ENCODE measurements around the gene MIEF1.

Gene MIEF1

DNA sequence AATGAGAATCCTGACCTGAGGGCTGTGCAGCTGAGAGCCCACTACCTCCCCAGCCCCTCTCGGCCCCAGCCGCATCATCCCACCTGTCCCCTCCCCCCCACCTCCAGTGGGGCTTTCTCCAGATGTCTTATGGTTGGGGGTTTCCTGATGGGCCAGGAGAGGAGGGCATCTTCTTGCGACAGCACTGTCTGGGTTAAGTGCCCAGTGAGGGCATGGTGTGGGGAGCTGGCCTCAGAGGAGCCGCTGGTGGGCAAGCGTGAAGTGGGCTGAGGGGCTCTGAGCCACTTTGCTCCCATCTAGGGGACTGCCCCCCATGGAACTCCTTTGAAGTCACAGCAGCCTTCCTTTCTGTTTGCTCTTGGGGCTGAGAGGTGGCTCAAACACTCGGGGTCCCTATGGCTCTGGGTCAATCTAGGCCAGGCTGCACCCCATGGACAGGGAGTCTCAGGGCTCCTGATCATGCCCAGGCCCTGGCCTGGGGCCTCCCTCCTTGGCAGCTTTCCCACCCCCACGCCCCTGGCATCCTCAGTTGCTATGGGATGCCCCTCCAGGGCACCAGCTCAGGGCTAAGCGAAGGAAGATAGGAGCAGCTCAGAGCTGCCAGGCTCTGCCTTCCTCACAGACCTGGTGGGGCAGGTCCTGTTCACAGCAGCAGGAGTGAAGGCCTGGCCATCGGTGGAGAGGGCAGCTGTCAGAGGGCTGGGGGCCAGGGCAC, 11.0 kb upstream of the MIEF1 start:
- H3K36me3 ChIP-seq (ENCODE audit: insufficient read depth, low read length) = no peaks in the 10 kb centered on the region
- H3K9ac ChIP-seq (ENCODE audit: low read depth, low read length) = no peak overlapping the region
- no peaks in the 10 kb centered on the region for H3K9me3 ChIP-seq (ENCODE audit: control insufficient read depth, insufficient read depth, low read length)
- no peaks in the 10 kb centered on the region; the same call in 1 of the 2 replicates for H3K4me1 ChIP-seq (ENCODE audit: insufficient read depth, low read length)

DNA sequence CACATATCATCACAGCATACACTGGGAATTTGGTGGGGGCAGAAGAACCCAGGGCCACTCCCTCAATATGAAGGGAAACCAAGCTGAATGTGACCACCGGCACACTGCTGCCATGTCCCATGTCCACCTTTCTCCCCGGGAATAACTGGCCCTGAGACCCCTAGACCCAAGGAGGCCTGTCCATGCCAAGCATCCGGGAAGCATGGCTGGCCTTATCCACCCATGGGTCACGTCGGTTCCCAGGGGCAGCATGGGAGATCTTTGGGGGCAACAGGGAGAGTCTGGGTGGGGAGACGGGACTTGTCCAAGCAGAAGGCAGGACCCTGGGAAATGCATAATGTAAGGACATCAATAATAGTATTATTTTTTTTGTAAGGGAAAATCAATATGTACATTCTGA, 10.4 kb upstream of the MIEF1 start:
- Histone ChIP-seq H3K9me3 (ENCODE audit: control insufficient read depth, insufficient read depth, low read length) (no peaks in the 10 kb centered on the region), H3K36me3 (ENCODE audit: insufficient read depth, low read length) (no peaks in the 10 kb centered on the region), H3K9ac (ENCODE audit: low read depth, low read length) (no peak overlapping the region), H3K4me1 (ENCODE audit: insufficient read depth, low read length) (no peaks in the 10 kb centered on the region; the same call in 1 of the 2 replicates)

DNA sequence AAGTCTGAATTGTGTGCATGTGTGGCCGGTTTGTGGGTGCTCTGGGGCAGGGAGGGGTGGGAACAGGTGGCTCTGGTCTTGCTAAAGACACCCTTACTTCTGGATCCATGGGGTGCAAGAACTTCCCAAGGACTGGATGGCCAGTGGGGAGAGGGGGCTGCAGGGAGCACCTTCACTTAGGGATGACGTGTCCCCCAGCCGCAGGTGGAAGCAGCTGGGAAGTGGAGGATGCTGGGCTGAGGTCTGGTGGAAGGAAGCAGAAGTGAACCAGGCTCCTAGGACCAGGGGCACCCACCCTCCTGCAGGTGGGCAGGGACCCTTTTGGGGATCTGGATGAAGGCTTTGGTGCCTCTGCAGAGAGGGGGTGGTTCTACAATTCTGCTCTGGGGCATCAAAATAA, 9.9 kb upstream of the MIEF1 start:
- H3K9ac ChIP-seq (ENCODE audit: low read depth, low read length) = no peak overlapping the region
- H3K9me3 ChIP-seq (ENCODE audit: control insufficient read depth, insufficient read depth, low read length) = no peaks in the 10 kb centered on the region
- H3K4me1 ChIP-seq (ENCODE audit: insufficient read depth, low read length) = no peaks in the 10 kb centered on the region; the same call in 1 of the 2 replicates
- H3K36me3 ChIP-seq (ENCODE audit: insufficient read depth, low read length) = no peaks in the 10 kb centered on the region

DNA sequence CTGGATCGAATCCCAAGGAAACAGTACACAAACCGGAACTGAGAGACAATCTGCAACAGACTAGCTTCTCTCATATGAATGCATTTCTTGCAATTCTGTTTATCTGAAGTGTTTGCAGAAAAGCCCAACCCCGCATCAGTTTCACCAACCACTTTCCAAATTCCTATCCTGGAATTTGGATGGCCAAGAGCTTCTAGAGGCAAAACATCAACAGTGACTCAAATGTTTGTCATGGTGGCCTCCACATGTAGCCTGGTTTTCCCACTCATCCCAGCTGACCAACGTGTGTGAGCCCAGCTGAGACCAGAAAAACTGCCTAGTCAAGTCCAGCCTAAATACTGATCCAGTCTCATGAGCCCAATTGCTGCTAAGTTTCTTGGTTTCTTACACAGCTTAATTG, 8.3 kb upstream of the MIEF1 start:
- Histone ChIP-seq H3K9ac (ENCODE audit: low read depth, low read length) (no peak overlapping the region), H3K36me3 (ENCODE audit: insufficient read depth, low read length) (no peaks in the 10 kb centered on the region), H3K9me3 (ENCODE audit: control insufficient read depth, insufficient read depth, low read length) (no peaks in the 10 kb centered on the region), H3K4me1 (ENCODE audit: insufficient read depth, low read length) (no peaks in the 10 kb centered on the region; the same call in 1 of the 2 replicates)

DNA sequence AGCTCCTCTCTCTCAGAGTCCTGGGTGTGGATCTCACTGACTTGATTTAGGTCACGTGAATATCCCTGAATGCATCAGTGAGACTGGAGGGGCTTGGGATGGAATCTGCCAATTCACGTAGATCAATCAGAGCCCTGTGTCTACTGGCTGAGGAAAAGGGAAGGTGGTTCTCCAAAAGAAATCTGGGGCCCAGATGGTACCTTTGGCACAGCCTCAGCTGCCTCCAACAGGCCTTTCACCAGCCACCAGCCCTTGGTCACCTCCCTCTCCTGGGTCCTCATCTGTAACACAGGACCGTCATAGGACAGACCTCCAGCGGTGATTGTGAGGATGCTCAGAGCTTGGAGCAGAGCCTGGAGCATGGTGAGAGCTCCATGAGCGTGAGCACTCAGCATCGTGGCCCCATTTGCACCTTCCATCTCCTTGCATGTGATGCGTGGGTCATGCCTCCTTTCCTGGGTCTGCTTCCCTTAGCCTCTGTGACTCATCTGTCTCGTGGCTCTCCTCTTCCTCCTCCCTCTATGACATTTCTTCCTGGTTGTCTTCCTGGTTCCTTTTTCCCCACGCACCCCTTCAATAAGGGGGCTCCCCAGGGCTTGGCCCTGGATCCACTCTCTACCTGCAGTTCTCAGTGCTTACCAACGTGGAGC, 7.5 kb upstream of the MIEF1 start:
- H3K9ac ChIP-seq (ENCODE audit: low read depth, low read length) = no peak overlapping the region

DNA sequence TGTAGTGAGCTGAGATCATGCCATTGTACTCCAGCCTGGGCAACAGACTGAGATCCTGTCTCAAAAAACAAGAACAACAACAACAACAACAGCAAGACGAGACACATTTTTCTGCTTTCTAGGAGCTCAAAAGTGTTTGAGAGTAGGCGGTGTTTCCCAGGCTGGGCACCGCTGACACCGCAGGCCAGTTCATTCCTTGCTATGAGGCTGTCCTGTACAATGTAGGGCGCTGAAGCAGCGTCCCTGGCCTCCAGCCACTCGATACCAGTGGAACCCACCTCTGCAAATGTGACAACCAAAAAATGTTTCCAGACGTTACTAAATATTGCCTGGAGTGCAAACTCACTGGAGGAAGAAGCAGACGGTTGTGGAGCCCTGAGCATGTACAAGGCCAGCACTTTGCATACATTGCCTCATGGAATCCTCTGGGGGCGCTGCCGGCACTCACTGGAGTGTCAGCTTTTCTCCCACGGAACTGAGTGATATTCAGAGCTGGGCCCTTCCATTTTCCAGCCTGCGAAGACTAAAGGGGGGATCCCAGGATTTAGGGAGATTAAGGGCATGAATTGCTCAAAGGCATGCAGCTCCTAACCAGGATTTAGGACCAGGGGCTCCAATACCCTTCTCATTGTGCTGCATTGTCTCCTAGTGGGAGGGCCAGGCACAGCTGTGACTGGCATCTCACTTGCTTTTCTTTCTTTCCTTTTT, 5.8 kb upstream of the MIEF1 start:
- Histone ChIP-seq H3K9me3 (ENCODE audit: control insufficient read depth, insufficient read depth, low read length) (no peaks in the 10 kb centered on the region), H3K36me3 (ENCODE audit: insufficient read depth, low read length) (no peaks in the 10 kb centered on the region), H3K9ac (ENCODE audit: low read depth, low read length) (no peak overlapping the region), H3K4me1 (ENCODE audit: insufficient read depth, low read length) (0 out of 2 replicates have a peak, but pooled peaks cover 3% of the 10 kb centered on the region)

More for the DNA sequence above, 7.5 kb upstream of the MIEF1 start:
- Histone ChIP-seq H3K4me1 (ENCODE audit: insufficient read depth, low read length) (no peaks in the 10 kb centered on the region; the same call in 1 of the 2 replicates), H3K9me3 (ENCODE audit: control insufficient read depth, insufficient read depth, low read length) (no peaks in the 10 kb centered on the region), H3K36me3 (ENCODE audit: insufficient read depth, low read length) (no peaks in the 10 kb centered on the region)

DNA sequence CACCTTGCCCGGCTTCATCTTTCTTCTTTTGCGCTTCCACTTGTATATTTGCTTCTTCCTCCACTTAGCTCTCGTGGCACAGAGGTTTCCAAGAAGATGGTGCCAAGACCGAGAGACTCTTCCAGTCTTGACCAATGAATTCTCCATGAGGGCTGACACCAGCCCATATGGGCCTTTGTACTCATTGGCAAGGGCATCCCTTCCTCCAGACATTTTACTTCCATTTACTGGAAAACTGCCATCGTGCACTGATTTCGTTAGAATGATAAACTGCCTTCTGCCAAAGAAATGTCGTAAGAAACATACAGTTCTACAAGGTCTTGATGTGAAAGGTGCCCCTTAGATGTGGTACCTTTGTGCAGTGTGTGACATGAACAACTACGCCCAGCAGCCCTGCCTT, 4.7 kb upstream of the MIEF1 start:
- Histone ChIP-seq H3K9me3 (ENCODE audit: control insufficient read depth, insufficient read depth, low read length) (no peaks in the 10 kb centered on the region), H3K36me3 (ENCODE audit: insufficient read depth, low read length) (no peaks in the 10 kb centered on the region), H3K9ac (ENCODE audit: low read depth, low read length) (no peak overlapping the region), H3K4me1 (ENCODE audit: insufficient read depth, low read length) (0 out of 2 replicates have a peak, but pooled peaks cover 6% of the 10 kb centered on the region)

DNA sequence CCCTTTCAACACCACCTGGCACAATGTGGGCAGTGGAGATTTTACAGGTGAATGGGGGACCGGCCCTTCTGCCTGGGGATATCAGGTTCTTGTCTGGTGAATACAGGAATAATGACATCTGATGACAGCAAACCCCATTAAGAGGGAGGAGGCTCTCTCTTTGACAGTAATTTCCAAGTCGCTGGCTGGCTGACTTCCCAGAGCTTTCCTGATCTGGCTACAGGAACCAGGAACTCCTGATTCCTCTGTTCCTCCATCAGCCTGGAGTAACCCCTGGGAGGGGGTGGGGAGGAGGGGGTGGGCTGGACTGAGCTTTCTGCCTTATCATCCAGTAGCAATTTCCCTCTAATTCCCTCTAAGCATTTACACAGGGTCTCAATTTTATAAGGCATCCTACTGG, 3.7 kb upstream of the MIEF1 start:
- no peaks in the 10 kb centered on the region for H3K36me3 ChIP-seq (ENCODE audit: insufficient read depth, low read length)
- peaks cover 9% of the 10 kb centered on the region; the same call in 1 of the 2 replicates for H3K4me1 ChIP-seq (ENCODE audit: insufficient read depth, low read length)
- no peaks in the 10 kb centered on the region for H3K9me3 ChIP-seq (ENCODE audit: control insufficient read depth, insufficient read depth, low read length)
- no peak overlapping the region for H3K9ac ChIP-seq (ENCODE audit: low read depth, low read length)

DNA sequence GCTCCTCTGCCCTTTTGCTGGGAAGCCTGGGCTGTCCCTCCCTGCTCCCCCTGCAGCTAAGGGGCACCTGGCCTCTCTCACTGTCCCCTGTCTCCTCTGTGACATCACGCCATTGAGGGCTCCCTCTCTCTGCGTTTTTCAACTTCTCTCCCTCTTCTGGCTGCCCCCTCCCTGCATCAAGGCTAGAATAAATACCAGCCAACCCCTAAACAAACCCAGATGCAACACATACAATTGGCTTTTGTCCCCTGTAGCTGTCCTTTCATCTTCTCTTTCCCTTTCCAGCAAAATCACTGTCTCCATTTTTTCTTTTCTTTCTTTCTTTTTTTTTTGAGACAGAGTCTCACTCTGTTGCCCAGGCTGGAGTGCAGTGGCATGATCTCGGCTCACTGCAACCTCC, 3.3 kb upstream of the MIEF1 start:
- no peaks in the 10 kb centered on the region for H3K9me3 ChIP-seq (ENCODE audit: control insufficient read depth, insufficient read depth, low read length)
- H3K36me3 ChIP-seq (ENCODE audit: insufficient read depth, low read length) = no peaks in the 10 kb centered on the region
- peaks cover 9% of the 10 kb centered on the region; the same call in 1 of the 2 replicates for H3K4me1 ChIP-seq (ENCODE audit: insufficient read depth, low read length)
- no peak overlapping the region for H3K9ac ChIP-seq (ENCODE audit: low read depth, low read length)

DNA sequence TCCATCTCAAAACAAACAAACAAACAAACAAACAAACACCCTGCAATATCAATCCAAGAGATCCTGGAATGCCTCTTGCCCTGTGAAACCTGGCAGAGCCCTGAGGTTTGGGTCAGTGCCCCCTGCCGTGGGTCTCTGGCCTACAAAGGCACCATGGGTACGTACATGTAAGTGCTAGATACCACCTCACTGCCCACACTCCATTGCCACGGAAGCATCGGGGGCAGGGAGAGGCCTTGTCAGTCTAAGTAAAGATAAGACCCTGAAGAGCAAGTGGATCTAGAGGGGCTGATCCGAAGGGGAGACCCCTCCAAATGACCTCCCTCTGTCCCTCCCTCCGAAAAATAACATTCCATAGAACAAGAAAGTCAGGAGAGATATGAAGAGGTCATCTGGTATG, 2.0 kb upstream of the MIEF1 start:
- peaks cover 9% of the 10 kb centered on the region; the same call in 1 of the 2 replicates for H3K4me1 ChIP-seq (ENCODE audit: insufficient read depth, low read length)
- H3K36me3 ChIP-seq (ENCODE audit: insufficient read depth, low read length) = no peaks in the 10 kb centered on the region; the same call in 1 of the 2 replicates
- H3K9me3 ChIP-seq (ENCODE audit: control insufficient read depth, insufficient read depth, low read length) = no peaks in the 10 kb centered on the region
- H3K9ac ChIP-seq (ENCODE audit: low read depth, low read length) = no peak overlapping the region

DNA sequence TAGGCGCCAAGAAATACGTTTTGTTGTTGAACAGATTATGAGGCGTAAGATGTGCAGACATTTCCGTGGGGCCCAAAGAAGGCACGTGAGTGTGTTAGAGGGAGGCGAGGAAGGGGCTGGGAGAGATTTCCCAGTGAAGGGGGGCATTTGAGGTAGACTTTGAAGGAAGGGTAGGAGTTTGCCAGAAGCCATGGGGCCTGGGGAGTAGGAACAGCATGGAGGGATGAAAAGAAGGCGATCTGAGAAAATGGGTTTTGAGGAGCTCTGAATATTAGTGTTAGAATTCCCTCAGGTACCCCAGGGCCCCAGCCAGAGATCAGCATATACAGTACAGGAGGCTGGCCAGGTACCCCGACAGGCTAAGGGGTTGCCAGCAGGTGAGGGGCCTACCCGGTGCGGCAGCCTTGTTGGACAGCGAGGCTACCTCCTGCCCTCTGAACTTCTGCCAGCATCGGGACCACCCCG, 414 bp upstream of the MIEF1 start:
- Histone ChIP-seq H3K9ac (ENCODE audit: low read depth, low read length) (peak overlapping the region; percentile 63), H3K9me3 (ENCODE audit: control insufficient read depth, insufficient read depth, low read length) (no peaks in the 10 kb centered on the region), H3K4me1 (ENCODE audit: insufficient read depth, low read length) (peaks cover 9% of the 10 kb centered on the region; the same call in 1 of the 2 replicates), H3K36me3 (ENCODE audit: insufficient read depth, low read length) (peaks cover 12% of the 10 kb centered on the region; the same call in 1 of the 2 replicates)

DNA sequence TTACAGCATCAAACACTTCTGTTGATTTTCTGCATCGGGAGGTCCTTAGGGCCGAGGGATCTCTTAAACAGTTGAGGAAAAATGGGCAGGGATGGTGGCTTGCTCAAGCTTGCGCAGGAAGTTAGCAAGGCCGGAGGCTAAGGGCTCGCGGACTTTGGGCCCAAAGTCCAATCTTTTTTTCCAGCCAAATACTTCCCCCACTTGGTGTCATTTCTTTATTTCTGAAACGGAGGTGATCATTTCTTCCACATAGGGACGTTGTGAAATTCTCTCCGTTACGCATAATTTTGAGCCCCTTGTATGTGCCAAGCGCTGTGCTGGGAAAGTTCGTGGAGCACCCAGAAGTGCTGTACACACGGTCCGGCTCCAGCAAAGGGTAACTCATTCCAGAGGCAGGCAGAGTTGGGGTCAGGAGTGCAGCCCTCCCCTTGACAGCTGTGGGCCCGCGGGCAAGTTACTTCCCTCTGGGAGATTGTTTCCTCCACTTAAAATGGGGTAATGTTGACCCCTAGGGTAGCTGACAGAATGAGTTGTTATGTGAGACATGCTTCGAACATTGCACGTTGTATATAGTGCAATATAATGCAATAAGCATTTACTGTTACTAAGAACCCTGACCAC, 809 bp downstream of the MIEF1 start:
- Histone ChIP-seq H3K36me3 (ENCODE audit: insufficient read depth, low read length) (peaks cover 16% of the 10 kb centered on the region), H3K9ac (ENCODE audit: low read depth, low read length) (peak overlapping the region; percentile 63), H3K9me3 (ENCODE audit: control insufficient read depth, insufficient read depth, low read length) (no peaks in the 10 kb centered on the region), H3K4me1 (ENCODE audit: insufficient read depth, low read length) (peaks cover 9% of the 10 kb centered on the region; the same call in 1 of the 2 replicates)

DNA sequence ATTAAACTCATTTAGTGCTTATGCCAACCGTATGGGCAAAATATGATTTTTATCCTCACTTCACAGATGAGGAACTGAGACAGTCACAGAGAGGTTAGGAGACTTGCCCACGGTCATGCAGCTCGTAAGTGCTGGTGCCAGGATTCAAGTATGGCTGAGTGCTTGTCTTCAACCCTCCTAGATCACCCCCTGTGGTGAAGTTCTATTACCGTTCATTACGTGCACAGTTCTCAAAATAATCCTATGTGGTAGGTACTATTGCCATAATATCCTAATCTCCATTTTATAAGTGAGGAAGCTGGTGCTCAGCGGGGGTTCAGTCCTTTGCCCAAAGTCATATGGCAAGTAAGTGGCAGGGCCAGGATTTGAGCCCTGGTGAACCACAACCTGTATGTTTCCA, 1.5 kb downstream of the MIEF1 start:
- Histone ChIP-seq H3K4me1 (ENCODE audit: insufficient read depth, low read length) (peaks cover 9% of the 10 kb centered on the region; the same call in 1 of the 2 replicates), H3K36me3 (ENCODE audit: insufficient read depth, low read length) (peaks cover 18% of the 10 kb centered on the region), H3K9me3 (ENCODE audit: control insufficient read depth, insufficient read depth, low read length) (no peaks in the 10 kb centered on the region), H3K9ac (ENCODE audit: low read depth, low read length) (no peak overlapping the region)

DNA sequence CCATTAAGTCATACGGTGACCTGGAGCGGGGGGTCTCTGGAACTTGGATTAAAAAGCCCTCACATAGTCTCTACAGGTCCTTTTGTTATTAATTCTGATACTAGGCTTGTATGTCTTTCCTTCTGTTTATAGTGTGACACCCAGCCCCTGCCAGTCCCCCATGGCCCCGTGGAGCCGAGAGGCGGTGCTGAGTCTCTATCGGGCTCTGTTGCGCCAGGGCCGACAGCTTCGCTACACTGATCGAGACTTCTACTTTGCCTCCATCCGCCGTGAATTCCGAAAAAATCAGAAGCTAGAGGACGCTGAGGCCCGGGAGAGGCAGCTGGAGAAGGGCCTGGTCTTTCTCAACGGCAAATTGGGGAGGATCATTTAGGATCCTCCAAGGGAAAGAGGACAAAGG, 2.0 kb downstream of the MIEF1 start:
- Histone ChIP-seq H3K9me3 (ENCODE audit: control insufficient read depth, insufficient read depth, low read length) (no peaks in the 10 kb centered on the region), H3K36me3 (ENCODE audit: insufficient read depth, low read length) (peaks cover 18% of the 10 kb centered on the region), H3K9ac (ENCODE audit: low read depth, low read length) (no peak overlapping the region), H3K4me1 (ENCODE audit: insufficient read depth, low read length) (peaks cover 9% of the 10 kb centered on the region; the same call in 1 of the 2 replicates)
